Uterus (tissue), 2 donors: Measurements from ENCODE around the gene CDAN1.

Experiments
- CTCF ChIP-seq, 4 experiments: fragments of 200-600 bp in 2 of 4; fragments of 450-650 bp in 2 of 4; sonication (generic) in 2 of 4; IDR thresholded peaks; one replicate each; pipeline ENCODE4 v1.5.1; 2016 to 2019; ENCODE audit warnings: antibody characterized with exemption in 4 of 4, mild to moderate bottlenecking in 2 of 4, moderate library complexity in 1 of 4
- POLR2A ChIP-seq, 2 donors: fragments of 450-650 bp; IDR thresholded peaks; one replicate each; pipeline ENCODE4 v1.6.1; 2016; ENCODE audit warnings: antibody characterized with exemption in 2 of 2, mild to moderate bottlenecking in 1 of 2, moderate library complexity in 1 of 2

- TF ChIP-seq POLR2A (IDR thresholded peaks at IDR 0.05): no peak
- no peak for TF ChIP-seq CTCF (IDR thresholded peaks at IDR 0.05)
Observed at GRCh38 chr15:42731461-42731860, 5.5 kb downstream of the CDAN1 start.
